GM06990 (cell line): ENCODE data around the gene LILRA6.
"Not testable (repeated sequence)": the region's sequence is repeated elsewhere in the genome, so short reads cannot be mapped to it uniquely, and the experiment has no call there.

Source experiments
- DNase-seq: peaks from one replicate; pipeline ENCODE4 v3.0.0-alpha.2; 2011; ENCODE audit not compliant: insufficient read length; ENCODE audit errors: extremely low read depth
- H3K27me3 ChIP-seq: replicated peaks from 2 replicates; pipeline ENCODE4 v1.6.0; 2011; ENCODE audit warnings: low read length; ENCODE audit not compliant: control insufficient read depth, insufficient read depth
- H3K36me3 ChIP-seq: 2 replicates; pipeline ENCODE4 v1.5.1; 2011; ENCODE audit warnings: low read length; ENCODE audit not compliant: control insufficient read depth, insufficient read depth
- H3K4me3 ChIP-seq: replicated peaks from 2 replicates; pipeline ENCODE4 v1.5.1; 2011; ENCODE audit warnings: low read depth, mild to moderate bottlenecking, control low read depth, low read length
- CTCF ChIP-seq: IDR thresholded peaks from 2 replicates; pipeline ENCODE4 v1.5.1; 2011; ENCODE audit warnings: low read length, control low read depth, mild to moderate bottlenecking, inconsistent platforms; ENCODE audit not compliant: insufficient read depth, poor library complexity, severe bottlenecking

Gene LILRA6

GRCh38 chr19:54219702-54220101 is 22.9 kb downstream of the LILRA6 start:
- not testable (repeated sequence) for DNase-seq, H3K27me3 ChIP-seq, H3K4me3 ChIP-seq, H3K36me3 ChIP-seq

GRCh38 chr19:54218960-54219661 is 23.5 kb downstream of the LILRA6 start:
- no peak for TF ChIP-seq CTCF
- Histone ChIP-seq H3K27me3 (no peaks in the 10 kb centered on the region), H3K4me3 (no peak overlapping the region), H3K36me3 (peaks cover 2% of the 10 kb centered on the region)
- no peak for DNase-seq

GRCh38 chr19:54218259-54218658 is 24.3 kb downstream of the LILRA6 start:
- Histone ChIP-seq H3K4me3 (no peak overlapping the region), H3K36me3 (peaks cover 2% of the 10 kb centered on the region), H3K27me3 (no peaks in the 10 kb centered on the region)
- TF ChIP-seq CTCF, result no peak
- DNase-seq, result no peak

GRCh38 chr19:54217517-54218247 is 24.9 kb downstream of the LILRA6 start:
- DNase-seq, result not testable (repeated sequence)

GRCh38 chr19:54216869-54217268 is 25.7 kb downstream of the LILRA6 start:
- TF ChIP-seq CTCF, result no peak
- no peak overlapping the region for H3K4me3 ChIP-seq
- no peak for DNase-seq
- H3K27me3 ChIP-seq, result no peaks in the 10 kb centered on the region
- peaks cover 2% of the 10 kb centered on the region for H3K36me3 ChIP-seq

More at GRCh38 chr19:54217517-54218247, 24.9 kb downstream of the LILRA6 start:
- not testable (repeated sequence) for H3K4me3 ChIP-seq, H3K36me3 ChIP-seq, H3K27me3 ChIP-seq

- not testable (repeated sequence) for DNase-seq, H3K36me3 ChIP-seq, H3K4me3 ChIP-seq, H3K27me3 ChIP-seq
Measured at GRCh38 chr19:54214734-54215133, 27.9 kb downstream of the LILRA6 start.

- DNase-seq, H3K36me3 ChIP-seq, H3K4me3 ChIP-seq, H3K27me3 ChIP-seq: not testable (repeated sequence)
Measured at GRCh38 chr19:54214217-54214616, 28.4 kb downstream of the LILRA6 start.
